Right cardiac atrium (tissue), 5 donors: ENCODE results near the gene ELMO1. TPM values are rescaled to one million over a fixed set of nuclear protein-coding genes. Genes with fewer than 3 reads are reported as not detected.

Source experiments
- ATAC-seq, 2 donors: fragments of 200-7000 bp; cut with Tn5 transposase; one replicate each; pipeline versions ENCODE4 v1.8.0 to v1.9.1; 2020; ENCODE audit warnings: moderate library complexity in 2 of 2, mild to moderate bottlenecking in 1 of 2
- DNase-seq, 3 donors: peaks; one replicate each; pipeline ENCODE4 v3.0.0-alpha.2; 2020
- H3K27ac ChIP-seq: one replicate; pipeline ENCODE4 v1.5.1; 2013; ENCODE audit warnings: mild to moderate bottlenecking, low read length, control low read depth, moderate library complexity
- H3K27me3 ChIP-seq: one replicate; pipeline ENCODE4 v1.6.1; 2013; ENCODE audit not compliant: control insufficient read depth, insufficient read depth
- H3K4me1 ChIP-seq: one replicate; pipeline ENCODE4 v1.6.1; 2013; ENCODE audit warnings: low read length; ENCODE audit not compliant: control insufficient read depth, insufficient read depth
- H3K4me3 ChIP-seq: one replicate; pipeline ENCODE4 v1.5.1; 2013; ENCODE audit warnings: low read length, control low read depth
- H3K9me3 ChIP-seq: one replicate; pipeline ENCODE4 v1.6.1; 2013; ENCODE audit warnings: low read length; ENCODE audit not compliant: control insufficient read depth
- WGBS: extraction: QIAGEN DNeasy Blood & Tissue Kit; methylation state at CpG from one replicate; pipeline ENCODE4 v1.1.7; 2013; 5-methylcytosine and 5-hydroxymethylcytosine counted together
- intact Hi-C, 4 donors: fragments of 100-400 bp; cut with DNase I; formaldehyde crosslinking; loops; one replicate each; pipeline versions ENCODE4 v1.11.0 to v1.14.0; 2022 to 2023
- polyA plus RNA-seq: library from polyadenylated mRNA; stranded (reverse); fragments of 200-250 nt; gene quantifications from one replicate; pipeline ENCODE4 v1.2.3, GENCODE V29; 2013
- total RNA-seq, 4 donors: library from RNA; stranded (reverse); fragmentation: NEBNext Ultra II Directional; extraction: Animal tissue kit (Norgen Biotek cat#: 25700); gene quantifications; one replicate each; pipeline ENCODE4 v1.2.1, GENCODE V29; 2021
- donor health status: healthy with polysubstance abuse.
- donor health status: DM: no; HTN: yes; CAD: no.
- donor health status: DM: no; HTN: no; CAD: no.
- donor health status: DM: no; HTN: yes; CAD: no; lungs with severe emphysema.
- donor health status: DM: yes; HTN: yes; CAD: no.

The ELMO1 gene
- total and polyA plus RNA-seq, 5 donors, result 11.8 to 20.8 (median 18.8) TPM

DNA sequence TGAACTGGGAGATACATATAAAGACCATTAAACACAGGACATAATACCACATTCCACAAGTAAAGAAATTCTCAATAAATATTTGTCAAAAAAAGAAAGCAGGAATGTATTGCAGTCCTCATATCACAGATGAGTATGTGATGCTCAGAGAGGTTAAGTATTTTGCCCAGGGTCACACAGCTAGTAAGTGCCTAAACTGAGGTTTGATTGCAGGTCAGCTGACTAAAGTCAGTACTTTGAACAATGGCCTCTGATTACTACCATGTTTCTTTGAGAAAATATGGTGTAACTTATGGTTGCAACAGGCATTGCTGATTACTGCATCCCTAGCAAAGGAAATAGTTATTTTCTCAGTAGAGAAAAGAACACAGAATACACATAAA, 267.1 kb downstream of the ELMO1 start:
- Histone ChIP-seq H3K27ac (no peak overlapping the region), H3K9me3 (no peaks in the 10 kb centered on the region), H3K27me3 (no peaks in the 10 kb centered on the region), H3K4me3 (no peak overlapping the region), H3K4me1 (no peaks in the 10 kb centered on the region)
- ATAC-seq (no peak), DNase-seq (no peak)
- intact Hi-C loops, result loop anchor here (5.0 kb wide), 2 partner anchors 194 to 214 kb away; no protein-coding TSS in a partner anchor

- intact Hi-C loops, result loop anchor here (5.0 kb wide), 2 partner anchors 194 to 214 kb away; no protein-coding TSS in a partner anchor
- ATAC-seq, result no peak
These were observed 267.7 kb downstream of the ELMO1 start for GRCh38 chr7:37180828-37181549.

GRCh38 chr7:37176079-37176478, 272.6 kb downstream of the ELMO1 start:
- Histone ChIP-seq H3K4me3 (no peak overlapping the region), H3K27ac (no peak overlapping the region), H3K4me1 (peaks cover 3% of the 10 kb centered on the region), H3K27me3 (no peaks in the 10 kb centered on the region), H3K9me3 (no peaks in the 10 kb centered on the region)
- intact Hi-C loops, result loop anchor here in 1 of 4 donors (5.0 kb wide), 1 partner anchor 189 kb away; no protein-coding TSS in a partner anchor
- DNase-seq (no peak), ATAC-seq (no peak)
- 43% methylated on average over 3 of the region's 3 CpGs for WGBS

More at GRCh38 chr7:37180828-37181549, 267.7 kb downstream of the ELMO1 start:
- Histone ChIP-seq H3K4me1 (no peaks in the 10 kb centered on the region), H3K27ac (no peak overlapping the region), H3K4me3 (no peak overlapping the region), H3K27me3 (no peaks in the 10 kb centered on the region), H3K9me3 (no peaks in the 10 kb centered on the region)
- DNase-seq, result no peak
- WGBS, result 79% methylated on average over 7 of the region's 7 CpGs

- H3K27me3 ChIP-seq, result no peaks in the 10 kb centered on the region
- H3K4me1 ChIP-seq, result peaks cover 3% of the 10 kb centered on the region
- peak in 1 of 2 donors; percentile 68 for ATAC-seq
- no peak for DNase-seq
- 80% methylated on average over 5 of the region's 5 CpGs for WGBS
- no peak overlapping the region for H3K4me3 ChIP-seq
- intact Hi-C loops, result no loop called here
- H3K27ac ChIP-seq, result no peak overlapping the region
- no peaks in the 10 kb centered on the region for H3K9me3 ChIP-seq
These were observed 274.2 kb downstream of the ELMO1 start for GRCh38 chr7:37174460-37174859.

DNA sequence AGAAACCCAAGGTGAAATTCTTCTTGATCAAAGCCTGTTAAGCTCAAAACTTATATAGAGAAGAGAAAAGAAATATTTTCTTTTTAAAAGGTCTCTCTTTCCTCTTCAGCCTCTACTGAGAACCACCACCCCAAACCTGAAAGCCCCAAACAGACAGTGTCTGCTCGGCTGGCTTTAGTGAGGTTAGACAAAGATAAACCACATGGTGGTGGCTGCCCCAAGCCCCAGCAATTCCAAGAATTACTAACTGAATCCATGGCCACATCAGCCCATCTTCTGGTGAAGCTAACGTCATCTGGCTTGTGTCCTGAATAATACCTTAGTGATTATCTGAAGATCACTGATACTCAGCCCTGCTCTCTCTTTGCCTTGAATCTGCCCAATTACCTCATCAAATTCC, 275.0 kb downstream of the ELMO1 start:
- no peak overlapping the region for H3K27ac ChIP-seq
- ATAC-seq, result no peak
- no peak for DNase-seq
- H3K4me1 ChIP-seq, result peaks cover 3% of the 10 kb centered on the region
- intact Hi-C loops, result no loop called here
- no peaks in the 10 kb centered on the region for H3K9me3 ChIP-seq
- WGBS, result 88% methylated on average over 2 of the region's 2 CpGs
- H3K27me3 ChIP-seq, result no peaks in the 10 kb centered on the region
- no peak overlapping the region for H3K4me3 ChIP-seq

- Histone ChIP-seq H3K27ac (no peak overlapping the region), H3K9me3 (no peaks in the 10 kb centered on the region), H3K4me1 (no peaks in the 10 kb centered on the region), H3K4me3 (no peak overlapping the region), H3K27me3 (no peaks in the 10 kb centered on the region)
- DNase-seq, result no peak
- no peak for ATAC-seq
- WGBS, result 65% methylated on average over 5 of the region's 5 CpGs
- intact Hi-C loops, result no loop called here
These were observed 286.6 kb downstream of the ELMO1 start for GRCh38 chr7:37162106-37162505.

GRCh38 chr7:37160656-37161055, 288.0 kb downstream of the ELMO1 start:
- intact Hi-C loops, result no loop called here
- ATAC-seq, result no peak
- WGBS, result 94% methylated on average over 2 of the region's 2 CpGs
- H3K27ac ChIP-seq, result no peak overlapping the region
- no peaks in the 10 kb centered on the region for H3K4me1 ChIP-seq
- no peaks in the 10 kb centered on the region for H3K9me3 ChIP-seq
- no peaks in the 10 kb centered on the region for H3K27me3 ChIP-seq
- H3K4me3 ChIP-seq, result no peak overlapping the region
- no peak for DNase-seq

- H3K4me3 ChIP-seq, result no peak overlapping the region
- ATAC-seq (no peak), DNase-seq (no peak)
- H3K4me1 ChIP-seq, result no peaks in the 10 kb centered on the region
- 78% methylated on average over 6 of the region's 6 CpGs for WGBS
- H3K27ac ChIP-seq, result no peak overlapping the region
- no peaks in the 10 kb centered on the region for H3K9me3 ChIP-seq
- H3K27me3 ChIP-seq, result no peaks in the 10 kb centered on the region
- intact Hi-C loops, result no loop called here
These were observed 295.3 kb downstream of the ELMO1 start for GRCh38 chr7:37153376-37153775.

- Histone ChIP-seq H3K27me3 (no peaks in the 10 kb centered on the region), H3K4me1 (no peaks in the 10 kb centered on the region), H3K4me3 (no peak overlapping the region), H3K27ac (no peak overlapping the region), H3K9me3 (no peaks in the 10 kb centered on the region)
- DNase-seq, result no peak
- ATAC-seq, result no peak
- intact Hi-C loops, result no loop called here
- 88% methylated on average over 7 of the region's 7 CpGs for WGBS
These were observed 296.8 kb downstream of the ELMO1 start for GRCh38 chr7:37151741-37152413.

DNA sequence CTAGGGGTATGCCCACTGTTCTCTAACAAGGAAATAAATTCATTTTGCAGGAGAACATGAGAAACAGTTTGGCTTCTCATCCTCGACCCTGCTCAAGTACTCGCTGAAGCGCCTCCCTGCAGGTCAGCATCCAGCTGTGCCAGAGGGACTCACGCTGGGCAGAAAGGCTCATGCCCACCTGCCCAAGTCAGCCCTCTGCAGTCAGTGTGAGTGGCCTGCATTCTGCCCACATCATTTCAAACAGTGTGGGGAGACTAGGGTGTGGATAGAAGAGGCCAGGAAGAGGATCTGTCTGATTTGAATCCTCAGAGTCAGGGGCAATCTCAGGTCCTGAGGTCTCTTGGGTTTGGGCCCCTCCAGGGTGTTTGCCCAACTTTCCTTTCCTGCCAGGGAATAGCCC, 297.8 kb downstream of the ELMO1 start:
- Histone ChIP-seq H3K9me3 (no peaks in the 10 kb centered on the region), H3K27me3 (no peaks in the 10 kb centered on the region), H3K4me3 (no peak overlapping the region), H3K4me1 (no peaks in the 10 kb centered on the region), H3K27ac (no peak overlapping the region)
- DNase-seq (no peak), ATAC-seq (no peak)
- 94% methylated on average over 4 of the region's 4 CpGs for whole genome bisulfite sequencing
- intact Hi-C loops, result no loop called here

GRCh38 chr7:37150180-37150579, 298.5 kb downstream of the ELMO1 start:
- intact Hi-C loops, result no loop called here

More at GRCh38 chr7:37150180-37150579, 298.5 kb downstream of the ELMO1 start:
- no peaks in the 10 kb centered on the region for H3K27me3 ChIP-seq
- no peak for ATAC-seq
- 42% methylated on average over 4 of the region's 4 CpGs for WGBS
- H3K9me3 ChIP-seq, result no peaks in the 10 kb centered on the region
- no peaks in the 10 kb centered on the region for H3K4me1 ChIP-seq
- H3K27ac ChIP-seq, result no peak overlapping the region
- no peak for DNase-seq
- H3K4me3 ChIP-seq, result no peak overlapping the region
